Endothelial cell of umbilical vein (primary cell): ENCODE data around the gene C3orf20. TPM values are rescaled to one million over a fixed set of nuclear protein-coding genes. Genes with fewer than 3 reads are reported as not detected.

Experiments
- BruUV-seq: library from RNA; stranded (reverse); fragments of 400-500 nt; replicated peaks from 2 replicates; lab custom pipeline; 2021; lab: Mats Ljungman, UMichigan
- CTCF ChIA-PET: fragments of 300-600, 350-600 bp; sonication (Branson Sonifier 250); formaldehyde crosslinking; loops from one replicate; lab custom pipeline; 2021; ENCODE audit warnings: antibody characterized with exemption, inconsistent platforms; lab: Charles Lee
- POLR2A ChIA-PET: fragments of 300-600, 350-600 bp; sonication (Branson Sonifier 250); formaldehyde crosslinking; loops from one replicate; lab custom pipeline; 2021; ENCODE audit warnings: antibody characterized with exemption, inconsistent platforms; lab: Charles Lee
- DNase-seq: peaks from one replicate; pipeline ENCODE4 v3.0.0-alpha.2; 2011; ENCODE audit warnings: low read depth, low spot score
- FAIRE-seq: peaks from 2 replicates; lab custom pipeline; 2011; peaks lifted over from hg19 to GRCh38; lab: Jason Lieb, UNC
- H2AFZ ChIP-seq: 2 replicates; pipeline ENCODE4 v1.6.0; 2012; ENCODE audit warnings: low read depth, low read length, control low read depth, inconsistent platforms
- H3K27ac ChIP-seq: 2 replicates; pipeline ENCODE4 v1.5.1; 2011; ENCODE audit warnings: low read depth, mild to moderate bottlenecking, control low read depth, low read length, moderate library complexity; ENCODE audit not compliant: insufficient read depth
- H3K27me3 ChIP-seq, 2 experiments: 2 replicates each; pipeline versions ENCODE4 v1.6.0 to v1.6.1; 2011; ENCODE audit warnings: low read length in 2 of 2, mixed read lengths in 1 of 2; ENCODE audit not compliant: control insufficient read depth in 2 of 2, insufficient read depth in 2 of 2
- H3K36me3 ChIP-seq, 2 experiments: 2 replicates in 1 of 2; 3 replicates in 1 of 2; pipeline ENCODE4 v1.5.1; 2011; ENCODE audit warnings: low read length in 2 of 2, mild to moderate bottlenecking in 1 of 2, moderate library complexity in 1 of 2; ENCODE audit not compliant: control insufficient read depth in 2 of 2, insufficient read depth in 2 of 2; ENCODE audit errors: extremely low read depth in 1 of 2
- H3K4me1 ChIP-seq: 3 replicates; pipeline ENCODE4 v1.5.1; 2011; ENCODE audit warnings: mild to moderate bottlenecking, low read length; ENCODE audit not compliant: control insufficient read depth, insufficient read depth; ENCODE audit errors: extremely low read depth
- H3K4me2 ChIP-seq: 2 replicates; pipeline ENCODE4 v1.6.1; 2011; ENCODE audit warnings: low read length, control low read depth, mixed read lengths; ENCODE audit not compliant: insufficient read depth
- H3K4me3 ChIP-seq, 3 experiments: fragments of 200-600 bp in 1 of 3; sonication (generic), shearing (Covaris generic) in 1 of 3; replicated peaks in 1 of 3; 2 replicates each; pipeline ENCODE4 v1.5.1; 2011 to 2016; ENCODE audit warnings: control low read depth in 3 of 3, low read length in 3 of 3, mild to moderate bottlenecking in 2 of 3, inconsistent platforms in 1 of 3, low read depth in 1 of 3, moderate library complexity in 1 of 3; ENCODE audit not compliant: insufficient read depth in 1 of 3
- H3K79me2 ChIP-seq: 2 replicates; pipeline ENCODE4 v1.6.0; 2012; ENCODE audit warnings: low read length, inconsistent platforms; ENCODE audit not compliant: control insufficient read depth, insufficient read depth
- H3K9ac ChIP-seq: replicated peaks from 2 replicates; pipeline ENCODE3; 2011; ENCODE audit warnings: low read length, control low read depth; ENCODE audit not compliant: insufficient read depth; ENCODE audit errors: extremely low read depth
- H3K9me1 ChIP-seq: replicated peaks from 3 replicates; pipeline ENCODE4 v1.6.0; 2011; ENCODE audit warnings: mild to moderate bottlenecking, low read length; ENCODE audit not compliant: control insufficient read depth, insufficient read depth; ENCODE audit errors: extremely low read depth
- H3K9me3 ChIP-seq: replicated peaks from 2 replicates; pipeline ENCODE4 v1.5.1; 2012; ENCODE audit warnings: low read length, inconsistent platforms; ENCODE audit not compliant: control insufficient read depth, insufficient read depth
- H4K20me1 ChIP-seq: replicated peaks from 2 replicates; pipeline ENCODE3; 2011; ENCODE audit warnings: mild to moderate bottlenecking, low read length; ENCODE audit not compliant: control insufficient read depth, insufficient read depth; ENCODE audit errors: extremely low read depth
- EZH2 ChIP-seq: IDR thresholded peaks from 2 replicates; pipeline ENCODE4 v1.6.1; 2012; ENCODE audit warnings: borderline replicate concordance, low read depth, mild to moderate bottlenecking, moderate library complexity, low read length, inconsistent platforms; ENCODE audit not compliant: severe bottlenecking
- FOS ChIP-seq: IDR thresholded peaks from 2 replicates; pipeline ENCODE4 v1.6.1; 2011; ENCODE audit warnings: mild to moderate bottlenecking, low read length, moderate library complexity, borderline replicate concordance; ENCODE audit not compliant: insufficient read depth
- GATA2 ChIP-seq: IDR thresholded peaks from 2 replicates; pipeline ENCODE4 v1.7.0; 2011; ENCODE audit warnings: low read depth, mild to moderate bottlenecking, moderate library complexity, mixed read lengths, low read length; ENCODE audit not compliant: insufficient read length, insufficient read depth
- JUN ChIP-seq: IDR thresholded peaks from 2 replicates; pipeline ENCODE4 v1.6.1; 2011; ENCODE audit warnings: borderline replicate concordance, low read depth; ENCODE audit not compliant: insufficient read length, insufficient read depth
- MYC ChIP-seq: IDR thresholded peaks from one replicate; pipeline ENCODE4 v1.6.1; 2011; ENCODE audit warnings: mild to moderate bottlenecking, low read depth, low read length
- POLR2A ChIP-seq: IDR thresholded peaks from 2 replicates; pipeline ENCODE4 v1.6.1; 2012; ENCODE audit warnings: low read depth, mild to moderate bottlenecking, control low read depth, low read length
- POLR2AphosphoS5 ChIP-seq: IDR thresholded peaks from 2 replicates; pipeline ENCODE4 v1.6.1; 2012; ENCODE audit warnings: low read depth, mild to moderate bottlenecking, control low read depth, low read length, moderate library complexity; ENCODE audit not compliant: insufficient read depth
- dilution Hi-C: fragments of 300-500 bp; cut with MboI; formaldehyde crosslinking; loops from one replicate; pipeline ENCODE4 v1.15.0; 2019; ENCODE audit warnings: low sequenced_read_pairs; ENCODE audit not compliant: extremely low pct_ligation_motif_present
- intact Hi-C: fragments of 100-400 bp; cut with micrococcal nuclease; formaldehyde crosslinking; loops from one replicate; pipeline ENCODE4 v1.10.0; 2022
- polyA plus RNA-seq, 4 experiments: library from polyadenylated mRNA; depleted of rRNA in 3 of 4; stranded (reverse) in 3 of 4; unstranded in 1 of 4; fragments of >200 nt; gene quantifications; 2 replicates each; pipeline versions ENCODE4 v1.2.1 to v1.2.3, GENCODE V29; 2011 to 2012; ENCODE audit warnings: missing spikeins in 1 of 4
- total RNA-seq: library from RNA; stranded (reverse); gene quantifications from 2 replicates; pipeline ENCODE4 v1.2.3, GENCODE V29; 2021
- TF ChIP-seq, protein P1 (sequence below): IDR thresholded peaks from 2 replicates; pipeline ENCODE4 v1.6.1; 2011; ENCODE audit not compliant: insufficient read depth, insufficient read length
- TF ChIP-seq, protein P2 (sequence below), 2 donors: IDR thresholded peaks; 1 replicate in 1 of 2; 2 replicates in 1 of 2; pipeline ENCODE4 v1.5.1; 2011; ENCODE audit warnings: low read length in 2 of 2, mild to moderate bottlenecking in 2 of 2, moderate library complexity in 2 of 2, control low read depth in 1 of 2, inconsistent platforms in 1 of 2, low read depth in 1 of 2; ENCODE audit not compliant: insufficient read depth in 1 of 2; ENCODE audit errors: extremely low read depth in 1 of 2

Gene C3orf20
- total and polyA plus RNA-seq, 2 donors (not counting 3 experiments of a cell fraction or from before 2014, with no cell fraction given), result not detected

DNA sequence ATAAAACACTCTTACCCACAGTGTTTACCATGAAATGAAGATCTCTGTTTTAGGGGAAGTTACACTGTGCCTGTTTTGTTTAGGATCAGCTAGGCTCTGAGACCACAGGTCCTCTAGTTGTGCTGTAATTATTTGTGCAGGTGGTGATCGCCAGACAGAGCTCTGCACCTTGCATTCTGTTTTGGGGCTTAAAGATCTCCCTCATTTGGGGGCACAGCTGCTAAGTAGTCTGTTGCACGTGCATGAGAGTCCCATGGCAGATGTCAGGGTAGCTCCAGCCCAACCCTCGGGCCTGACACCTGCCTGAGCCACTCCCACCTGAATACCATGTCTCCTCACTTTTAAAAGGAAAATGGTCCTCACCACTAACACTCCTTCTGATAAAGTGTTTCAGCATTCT is 12.4 kb downstream of the C3orf20 start:
- Histone ChIP-seq H3K9ac (no peak overlapping the region), H3K4me3 (no peak overlapping the region), H3K79me2 (no peaks in the 10 kb centered on the region), H3K27ac (no peak overlapping the region), H3K9me1 (no peaks in the 10 kb centered on the region), H3K36me3 (no peaks in the 10 kb centered on the region), H3K4me1 (no peaks in the 10 kb centered on the region), H3K27me3 (peaks cover 0 to 7% of the 10 kb centered on the region in 2 experiments), H2AFZ (no peak overlapping the region), H4K20me1 (no peaks in the 10 kb centered on the region), H3K4me2 (no peak overlapping the region), H3K9me3 (no peaks in the 10 kb centered on the region)
- FAIRE-seq, result no peak
- dilution Hi-C loops, result no loop called here
- BruUV-seq, result no TSS peak
- intact Hi-C loops, result loop anchor here (1.0 kb wide), 1 partner anchor 26 kb away; no protein-coding TSS in a partner anchor
- TF ChIP-seq POLR2A (no peak), POLR2AphosphoS5 (no peak), JUN (no peak), EZH2 (no peak), MYC (no peak), FOS (no peak), GATA2 (no peak)
- TF ChIP-seq, protein P1, sequence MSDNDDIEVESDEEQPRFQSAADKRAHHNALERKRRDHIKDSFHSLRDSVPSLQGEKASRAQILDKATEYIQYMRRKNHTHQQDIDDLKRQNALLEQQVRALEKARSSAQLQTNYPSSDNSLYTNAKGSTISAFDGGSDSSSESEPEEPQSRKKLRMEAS, result no peak
- TF ChIP-seq, protein P2, sequence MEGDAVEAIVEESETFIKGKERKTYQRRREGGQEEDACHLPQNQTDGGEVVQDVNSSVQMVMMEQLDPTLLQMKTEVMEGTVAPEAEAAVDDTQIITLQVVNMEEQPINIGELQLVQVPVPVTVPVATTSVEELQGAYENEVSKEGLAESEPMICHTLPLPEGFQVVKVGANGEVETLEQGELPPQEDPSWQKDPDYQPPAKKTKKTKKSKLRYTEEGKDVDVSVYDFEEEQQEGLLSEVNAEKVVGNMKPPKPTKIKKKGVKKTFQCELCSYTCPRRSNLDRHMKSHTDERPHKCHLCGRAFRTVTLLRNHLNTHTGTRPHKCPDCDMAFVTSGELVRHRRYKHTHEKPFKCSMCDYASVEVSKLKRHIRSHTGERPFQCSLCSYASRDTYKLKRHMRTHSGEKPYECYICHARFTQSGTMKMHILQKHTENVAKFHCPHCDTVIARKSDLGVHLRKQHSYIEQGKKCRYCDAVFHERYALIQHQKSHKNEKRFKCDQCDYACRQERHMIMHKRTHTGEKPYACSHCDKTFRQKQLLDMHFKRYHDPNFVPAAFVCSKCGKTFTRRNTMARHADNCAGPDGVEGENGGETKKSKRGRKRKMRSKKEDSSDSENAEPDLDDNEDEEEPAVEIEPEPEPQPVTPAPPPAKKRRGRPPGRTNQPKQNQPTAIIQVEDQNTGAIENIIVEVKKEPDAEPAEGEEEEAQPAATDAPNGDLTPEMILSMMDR (IDR thresholded peaks at IDR 0.05; ENCODE audit: extremely low read depth in 1 of 2, insufficient read depth in 1 of 2, low read depth in 1 of 2, low read length in 2 of 2), result no peak
- DNase-seq, result no peak
- ChIA-PET CTCF (interaction anchor here (1.0 to 1.8 kb wide), 2 partner anchors 10 to 14 kb away, joined by 3 to 5 read pairs; no protein-coding TSS in a partner anchor), POLR2A (no interaction called here)
